HG03066 (cell line): ENCODE measurements around the gene ZNF729.
"Not testable (repeated sequence)": the region's sequence is repeated elsewhere in the genome, so short reads cannot be mapped to it uniquely, and the experiment has no call there.

ENCODE experiments used
- ATAC-seq: cut with Tn5 transposase; IDR thresholded peaks from one replicate; pipeline ENCODE4 v1.9.1; 2021; ENCODE audit warnings: low read depth; ENCODE audit not compliant: unreplicated experiment

ZNF729 gene

GRCh38 chr19:22286151-22286810 lies at the start of gene ZNF729:
Gene ZNF729 (plus strand): TSS chr19:22286441. CDS start chr19:22286526, 85 bp downstream.
- ATAC-seq, result no peak

GRCh38 chr19:22256856-22257255 lies 29.4 kb upstream of the ZNF729 start:
- ATAC-seq, result no peak

- ATAC-seq, result no peak
Observed at GRCh38 chr19:22257381-22257780, 28.9 kb upstream of the ZNF729 start.

- ATAC-seq, result no peak
Observed at GRCh38 chr19:22257916-22258315, 28.3 kb upstream of the ZNF729 start.

GRCh38 chr19:22260499-22260898 lies 25.7 kb upstream of the ZNF729 start:
- ATAC-seq, result no peak

- no peak for ATAC-seq
Observed at GRCh38 chr19:22261596-22261995, 24.6 kb upstream of the ZNF729 start.

- ATAC-seq, result no peak
Observed at GRCh38 chr19:22263121-22263520, 23.1 kb upstream of the ZNF729 start.

GRCh38 chr19:22321554-22321953 lies 35.3 kb downstream of the ZNF729 start:
- not testable (repeated sequence) for ATAC-seq

GRCh38 chr19:22326219-22326618 lies 40.0 kb downstream of the ZNF729 start:
- no peak for ATAC-seq

- no peak for ATAC-seq
Observed at GRCh38 chr19:22327321-22327720, 41.1 kb downstream of the ZNF729 start.

GRCh38 chr19:22331521-22331920 lies 45.3 kb downstream of the ZNF729 start:
- no peak for ATAC-seq

- ATAC-seq, result no peak
Observed at GRCh38 chr19:22332924-22333323, 46.7 kb downstream of the ZNF729 start.

GRCh38 chr19:22335716-22336115 lies 49.5 kb downstream of the ZNF729 start:
- no peak for ATAC-seq

GRCh38 chr19:22354665-22355064 lies 68.4 kb downstream of the ZNF729 start:
- ATAC-seq, result no peak
